OCI-LY7 (cell line): ENCODE measurements around the gene MAPRE2.

Experiments used
- EZH2phosphoT487 ChIP-seq: fragments of 200-600 bp; sonication (generic); IDR thresholded peaks from 2 replicates; pipeline ENCODE4 v1.6.1; 2018; ENCODE audit warnings: low read depth, borderline replicate concordance, mild to moderate bottlenecking, mixed run types, antibody characterized with exemption, low read length, moderate library complexity, mixed read lengths
- TF ChIP-seq, protein P1 (sequence below): fragments of 200-600 bp; sonication (generic); conservative IDR thresholded peaks from 2 replicates; pipeline ENCODE4 v1.5.1; 2014; ENCODE audit warnings: mild to moderate bottlenecking, antibody characterized with exemption, low read length, moderate library complexity, mixed read lengths

GRCh38 chr18:35045806-35046205 lies 4.6 kb downstream of the MAPRE2 start:
- TF ChIP-seq, protein P1, sequence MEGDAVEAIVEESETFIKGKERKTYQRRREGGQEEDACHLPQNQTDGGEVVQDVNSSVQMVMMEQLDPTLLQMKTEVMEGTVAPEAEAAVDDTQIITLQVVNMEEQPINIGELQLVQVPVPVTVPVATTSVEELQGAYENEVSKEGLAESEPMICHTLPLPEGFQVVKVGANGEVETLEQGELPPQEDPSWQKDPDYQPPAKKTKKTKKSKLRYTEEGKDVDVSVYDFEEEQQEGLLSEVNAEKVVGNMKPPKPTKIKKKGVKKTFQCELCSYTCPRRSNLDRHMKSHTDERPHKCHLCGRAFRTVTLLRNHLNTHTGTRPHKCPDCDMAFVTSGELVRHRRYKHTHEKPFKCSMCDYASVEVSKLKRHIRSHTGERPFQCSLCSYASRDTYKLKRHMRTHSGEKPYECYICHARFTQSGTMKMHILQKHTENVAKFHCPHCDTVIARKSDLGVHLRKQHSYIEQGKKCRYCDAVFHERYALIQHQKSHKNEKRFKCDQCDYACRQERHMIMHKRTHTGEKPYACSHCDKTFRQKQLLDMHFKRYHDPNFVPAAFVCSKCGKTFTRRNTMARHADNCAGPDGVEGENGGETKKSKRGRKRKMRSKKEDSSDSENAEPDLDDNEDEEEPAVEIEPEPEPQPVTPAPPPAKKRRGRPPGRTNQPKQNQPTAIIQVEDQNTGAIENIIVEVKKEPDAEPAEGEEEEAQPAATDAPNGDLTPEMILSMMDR, result no peak
- TF ChIP-seq EZH2phosphoT487, result no peak
